Mesenchymal stem cell (in vitro differentiated cells and primary cell): ENCODE measurements around the gene KLHL40.

Source experiments
- DNase-seq: peaks from one replicate; pipeline ENCODE4 v3.0.0-alpha.2; 2013
- H2AFZ ChIP-seq: one replicate; pipeline ENCODE4 v1.6.1; 2013; ENCODE audit warnings: low read depth, mild to moderate bottlenecking, control low read depth, inconsistent platforms, low read length, moderate library complexity
- H2AK5ac ChIP-seq: 2 replicates; pipeline ENCODE4 v1.6.1; 2013; ENCODE audit warnings: low read length, moderate library complexity, mild to moderate bottlenecking, inconsistent platforms; ENCODE audit not compliant: severe bottlenecking
- H2BK120ac ChIP-seq: one replicate; pipeline ENCODE4 v1.6.1; 2013; ENCODE audit warnings: low read depth, mild to moderate bottlenecking, inconsistent platforms, low read length, moderate library complexity
- H2BK12ac ChIP-seq, 2 experiments: one replicate each; pipeline ENCODE4 v1.6.1; 2013; ENCODE audit warnings: inconsistent platforms in 2 of 2, low read length in 2 of 2, mild to moderate bottlenecking in 2 of 2, moderate library complexity in 2 of 2, control low read depth in 1 of 2
- H2BK15ac ChIP-seq: one replicate; pipeline ENCODE4 v1.6.1; 2013; ENCODE audit warnings: mild to moderate bottlenecking, low read depth, inconsistent platforms; ENCODE audit not compliant: poor library complexity, severe bottlenecking
- H2BK5ac ChIP-seq: 2 replicates; pipeline ENCODE4 v1.6.1; 2013; ENCODE audit warnings: low read depth, mild to moderate bottlenecking, low read length, control low read depth, inconsistent platforms; ENCODE audit not compliant: poor library complexity, severe bottlenecking
- H3K14ac ChIP-seq, 2 experiments: one replicate each; pipeline ENCODE4 v1.6.1; 2013; ENCODE audit warnings: inconsistent platforms in 2 of 2, low read length in 2 of 2, control low read depth in 1 of 2, mild to moderate bottlenecking in 1 of 2, moderate library complexity in 1 of 2
- H3K18ac ChIP-seq, 2 experiments: one replicate each; pipeline ENCODE4 v1.6.1; 2013; ENCODE audit warnings: inconsistent platforms in 2 of 2, low read length in 2 of 2, control low read depth in 1 of 2, low read depth in 1 of 2, mild to moderate bottlenecking in 1 of 2
- H3K23ac ChIP-seq, 2 experiments: one replicate each; pipeline ENCODE4 v1.6.1; 2013; ENCODE audit warnings: inconsistent platforms in 2 of 2, low read length in 2 of 2, mild to moderate bottlenecking in 2 of 2, moderate library complexity in 2 of 2, control low read depth in 1 of 2
- H3K27ac ChIP-seq: 2 replicates; pipeline ENCODE4 v1.5.1; 2013; ENCODE audit warnings: mild to moderate bottlenecking, moderate library complexity, low read length, control low read depth, inconsistent platforms; ENCODE audit not compliant: poor library complexity, severe bottlenecking
- H3K27me3 ChIP-seq, 2 experiments: 2 replicates each; pipeline versions ENCODE4 v1.6.1 to v1.7.0; 2013; ENCODE audit warnings: low read length in 2 of 2, mild to moderate bottlenecking in 2 of 2, moderate library complexity in 2 of 2, control low read depth in 1 of 2, inconsistent platforms in 1 of 2; ENCODE audit not compliant: control insufficient read depth in 1 of 2, insufficient read depth in 1 of 2
- H3K36me3 ChIP-seq, 2 experiments: 2 replicates each; pipeline versions ENCODE4 v1.6.1 to v1.7.0; 2013; ENCODE audit warnings: low read length in 2 of 2, control low read depth in 1 of 2, inconsistent platforms in 1 of 2, low read depth in 1 of 2, mild to moderate bottlenecking in 1 of 2; ENCODE audit not compliant: insufficient read depth in 2 of 2, control insufficient read depth in 1 of 2
- H3K4ac ChIP-seq, 2 experiments: one replicate each; pipeline ENCODE4 v1.6.1; 2013; ENCODE audit warnings: inconsistent platforms in 2 of 2, low read length in 2 of 2, mild to moderate bottlenecking in 2 of 2, moderate library complexity in 2 of 2, control low read depth in 1 of 2, low read depth in 1 of 2
- H3K4me1 ChIP-seq: 2 replicates; pipeline ENCODE4 v1.6.1; 2013; ENCODE audit warnings: low read depth, low read length, control low read depth; ENCODE audit not compliant: control insufficient read depth, insufficient read depth
- H3K4me2 ChIP-seq: 2 replicates; pipeline ENCODE4 v1.6.1; 2013; ENCODE audit warnings: low read length, mild to moderate bottlenecking, inconsistent platforms; ENCODE audit not compliant: poor library complexity, severe bottlenecking
- H3K4me3 ChIP-seq, 2 experiments: 2 replicates each; pipeline versions ENCODE4 v1.5.1 to v1.7.0; 2013; ENCODE audit warnings: low read length in 2 of 2, mild to moderate bottlenecking in 2 of 2, control low read depth in 1 of 2, low read depth in 1 of 2; ENCODE audit not compliant: insufficient read depth in 1 of 2
- H3K79me1 ChIP-seq: replicated peaks from 2 replicates; pipeline ENCODE4 v1.6.1; 2013; ENCODE audit warnings: mild to moderate bottlenecking, control low read depth, low read length, inconsistent platforms; ENCODE audit not compliant: poor library complexity, severe bottlenecking
- H3K9ac ChIP-seq: 2 replicates; pipeline ENCODE4 v1.7.0; 2013; ENCODE audit warnings: mild to moderate bottlenecking, low read length, moderate library complexity
- H3K9me3 ChIP-seq: 2 replicates; pipeline ENCODE4 v1.7.0; 2013; ENCODE audit warnings: mild to moderate bottlenecking, low read length; ENCODE audit not compliant: control insufficient read depth
- H4K8ac ChIP-seq: one replicate; pipeline ENCODE4 v1.6.1; 2013; ENCODE audit warnings: inconsistent platforms, mild to moderate bottlenecking, low read length, moderate library complexity
- H4K91ac ChIP-seq: one replicate; pipeline ENCODE4 v1.6.1; 2013; ENCODE audit warnings: mild to moderate bottlenecking, low read length, inconsistent platforms
- WGBS: methylation state at CpG from one replicate; pipeline ENCODE4 v1.1.7; 2013; ENCODE audit warnings: mixed read lengths; 5-methylcytosine and 5-hydroxymethylcytosine counted together

The KLHL40 gene

GRCh38 chr3:42668793-42669217, 16.5 kb upstream of the KLHL40 start:
- Histone ChIP-seq H2AFZ (no peak overlapping the region), H3K27ac (no peak overlapping the region), H3K18ac (no peak overlapping the region), H4K91ac (no peak overlapping the region), H3K4ac (no peak overlapping the region), H4K8ac (no peak overlapping the region), H2BK120ac (no peak overlapping the region), H3K9ac (no peak overlapping the region), H3K4me3 (no peak overlapping the region), H3K27me3 (peaks cover 9 to 20% of the 10 kb centered on the region in 2 experiments), H3K79me1 (no peaks in the 10 kb centered on the region), H3K4me1 (peaks cover 5% of the 10 kb centered on the region), H3K4me2 (no peak overlapping the region), H3K14ac (no peak overlapping the region), H3K23ac (no peak overlapping the region), H3K36me3 (peaks cover 0 to 14% of the 10 kb centered on the region in 2 experiments), H3K9me3 (peaks cover 9% of the 10 kb centered on the region), H2AK5ac (no peak overlapping the region), H2BK5ac (no peak overlapping the region), H2BK15ac (no peak overlapping the region), H2BK12ac (no peak overlapping the region)
- no peak for DNase-seq
- WGBS = 94% methylated on average over 4 of the region's 4 CpGs

- Histone ChIP-seq H3K27ac (no peak overlapping the region), H3K36me3 (peaks cover 0 to 1% of the 10 kb centered on the region in 2 experiments), H2BK12ac (no peak overlapping the region), H3K23ac (no peak overlapping the region), H3K4ac (no peak overlapping the region), H3K9me3 (peaks cover 9% of the 10 kb centered on the region), H3K79me1 (no peaks in the 10 kb centered on the region), H2BK120ac (no peak overlapping the region), H3K18ac (no peak overlapping the region), H2AK5ac (no peak overlapping the region), H3K9ac (no peak overlapping the region), H3K27me3 (peaks cover 9 to 20% of the 10 kb centered on the region in 2 experiments), H3K4me3 (no peak overlapping the region), H2AFZ (no peak overlapping the region), H3K14ac (no peak overlapping the region), H4K91ac (no peak overlapping the region), H3K4me1 (peaks cover 5% of the 10 kb centered on the region), H2BK15ac (no peak overlapping the region), H2BK5ac (no peak overlapping the region), H3K4me2 (no peak overlapping the region), H4K8ac (no peak overlapping the region)
- 97% methylated on average over 5 of the region's 7 CpGs for WGBS
- DNase-seq = no peak
These were observed 15.2 kb upstream of the KLHL40 start for GRCh38 chr3:42670051-42670576.

GRCh38 chr3:42670670-42671069, 14.7 kb upstream of the KLHL40 start:
- H3K18ac ChIP-seq = no peak overlapping the region
- H2BK15ac ChIP-seq = no peak overlapping the region
- H3K4me2 ChIP-seq = no peak overlapping the region
- no peak overlapping the region for H4K8ac ChIP-seq
- H3K23ac ChIP-seq = no peak overlapping the region
- no peak overlapping the region for H2AK5ac ChIP-seq
- H3K4me3 ChIP-seq = no peak overlapping the region
- H4K91ac ChIP-seq = no peak overlapping the region
- H2BK12ac ChIP-seq = no peak overlapping the region
- H3K9ac ChIP-seq = no peak overlapping the region
- H2BK5ac ChIP-seq = no peak overlapping the region
- no peak overlapping the region for H3K4ac ChIP-seq
- no peaks in the 10 kb centered on the region for H3K79me1 ChIP-seq
- H3K36me3 ChIP-seq = no peaks in the 10 kb centered on the region
- H3K27me3 ChIP-seq = peaks cover 9 to 20% of the 10 kb centered on the region in 2 experiments
- WGBS = no CpG with 5 or more reads among the region's 1 CpG
- no peak overlapping the region for H2AFZ ChIP-seq
- H3K4me1 ChIP-seq = peaks cover 5% of the 10 kb centered on the region
- H2BK120ac ChIP-seq = no peak overlapping the region
- no peak overlapping the region for H3K14ac ChIP-seq
- no peak overlapping the region for H3K27ac ChIP-seq
- peaks cover 9% of the 10 kb centered on the region for H3K9me3 ChIP-seq
- no peak for DNase-seq

- DNase-seq = no peak
- Histone ChIP-seq H3K23ac (no peak overlapping the region), H3K79me1 (no peaks in the 10 kb centered on the region), H3K14ac (no peak overlapping the region), H2BK12ac (no peak overlapping the region), H2BK120ac (no peak overlapping the region), H3K9ac (no peak overlapping the region), H3K9me3 (peaks cover 9% of the 10 kb centered on the region), H3K36me3 (no peaks in the 10 kb centered on the region), H2AFZ (no peak overlapping the region), H3K4ac (no peak overlapping the region), H3K27me3 (peaks cover 9 to 20% of the 10 kb centered on the region in 2 experiments), H4K8ac (no peak overlapping the region), H2BK5ac (no peak overlapping the region), H4K91ac (no peak overlapping the region), H2BK15ac (no peak overlapping the region), H3K4me1 (peaks cover 3% of the 10 kb centered on the region), H3K18ac (no peak overlapping the region), H3K27ac (no peak overlapping the region), H2AK5ac (no peak overlapping the region), H3K4me3 (no peak overlapping the region), H3K4me2 (no peak overlapping the region)
- 68% methylated on average over 1 of the region's 1 CpG for WGBS
These were observed 12.8 kb upstream of the KLHL40 start for GRCh38 chr3:42672515-42672914.
